H1 (cell line): Measurements from ENCODE around the gene F5. TPM values are rescaled to one million over a fixed set of nuclear protein-coding genes. Genes with fewer than 3 reads are reported as not detected.

Experiments used
- CTCF ChIA-PET: fragments of 300-600 bp; sonication (Branson Sonifier 250); formaldehyde crosslinking; loops from one replicate; lab custom pipeline; 2021; ENCODE audit not compliant: partially characterized antibody; lab: Charles Lee
- POLR2A ChIA-PET: fragments of 300-600 bp; sonication (Branson Sonifier 250); formaldehyde crosslinking; loops from one replicate; lab custom pipeline; 2021; ENCODE audit warnings: inconsistent platforms; ENCODE audit not compliant: partially characterized antibody; lab: Charles Lee
- DNase-seq, 2 experiments: peaks; one replicate each; pipeline versions ENCODE4 v3.0.0 to v3.0.0-alpha.2; 2010 to 2022; ENCODE audit warnings: low spot score in 2 of 2, low read depth in 1 of 2, mixed read lengths in 1 of 2
- FAIRE-seq: peaks from 2 replicates; lab custom pipeline; 2011; peaks lifted over from hg19 to GRCh38; lab: Jason Lieb, UNC
- H2AFZ ChIP-seq: 2 replicates; pipeline ENCODE4 v1.8.1; 2012; ENCODE audit warnings: low read length, inconsistent platforms
- H2AK5ac ChIP-seq: 2 replicates; pipeline ENCODE4 v1.6.1; 2013; ENCODE audit warnings: low read depth, low read length
- H2BK120ac ChIP-seq: replicated peaks from 2 replicates; pipeline ENCODE3; 2013; ENCODE audit warnings: low read depth, low read length, inconsistent platforms
- H2BK12ac ChIP-seq: 2 replicates; pipeline ENCODE4 v1.6.1; 2013; ENCODE audit warnings: low read depth, low read length
- H2BK15ac ChIP-seq: 2 replicates; pipeline ENCODE4 v1.6.1; 2013; ENCODE audit warnings: low read length
- H2BK20ac ChIP-seq: 2 replicates; pipeline ENCODE4 v1.6.1; 2013; ENCODE audit warnings: low read length
- H2BK5ac ChIP-seq: 2 replicates; pipeline ENCODE4 v1.6.1; 2013; ENCODE audit warnings: low read depth, low read length
- H3K14ac ChIP-seq: 2 replicates; pipeline ENCODE4 v1.6.1; 2013; ENCODE audit warnings: inconsistent platforms; ENCODE audit not compliant: insufficient read length
- H3K18ac ChIP-seq: 2 replicates; pipeline ENCODE4 v1.6.1; 2013; ENCODE audit warnings: low read length; ENCODE audit errors: extremely low read depth
- H3K23ac ChIP-seq: 2 replicates; pipeline ENCODE4 v1.6.1; 2013; ENCODE audit warnings: inconsistent platforms; ENCODE audit not compliant: insufficient read length
- H3K23me2 ChIP-seq: 2 replicates; pipeline ENCODE4 v1.6.1; 2013; ENCODE audit warnings: low read depth, low read length
- H3K27ac ChIP-seq: 2 replicates; pipeline ENCODE4 v1.6.1; 2011; ENCODE audit warnings: low read depth, low read length, inconsistent platforms
- H3K27me3 ChIP-seq, 4 experiments: replicated peaks in 1 of 4; 1 replicate in 1 of 4; 2 replicates in 3 of 4; pipeline versions ENCODE4 v1.6.1 to v1.8.1; 2011 to 2013; ENCODE audit warnings: low read length in 3 of 4, mild to moderate bottlenecking in 3 of 4, inconsistent platforms in 2 of 4, mixed read lengths in 2 of 4, moderate library complexity in 1 of 4; ENCODE audit not compliant: control insufficient read depth in 3 of 4, insufficient read depth in 3 of 4; ENCODE audit errors: extremely low read depth in 1 of 4
- H3K36me3 ChIP-seq, 4 experiments: 2 replicates each; pipeline versions ENCODE4 v1.6.1 to v1.8.1; 2011 to 2013; ENCODE audit warnings: mild to moderate bottlenecking in 4 of 4, low read length in 3 of 4, moderate library complexity in 2 of 4, control low read depth in 1 of 4, inconsistent platforms in 1 of 4; ENCODE audit not compliant: insufficient read depth in 4 of 4, control insufficient read depth in 2 of 4
- H3K4ac ChIP-seq: replicated peaks from 2 replicates; pipeline ENCODE3; 2013; ENCODE audit warnings: low read length, low read depth, mixed read lengths, inconsistent platforms; ENCODE audit not compliant: insufficient read length
- H3K4me1 ChIP-seq, 4 experiments: replicated peaks in 1 of 4; 1 replicate in 1 of 4; 2 replicates in 3 of 4; pipeline versions ENCODE4 v1.6.1 to v1.8.1; 2011 to 2013; ENCODE audit warnings: low read length in 3 of 4, inconsistent platforms in 2 of 4, mixed read lengths in 1 of 4; ENCODE audit not compliant: insufficient read depth in 4 of 4, control insufficient read depth in 3 of 4
- H3K4me2 ChIP-seq, 2 experiments: 2 replicates each; pipeline versions ENCODE4 v1.6.1 to v1.8.1; 2011 to 2013; ENCODE audit warnings: low read depth in 2 of 2, low read length in 2 of 2, control low read depth in 1 of 2, inconsistent platforms in 1 of 2, mild to moderate bottlenecking in 1 of 2; ENCODE audit not compliant: insufficient read depth in 1 of 2
- H3K4me3 ChIP-seq, 4 experiments: fragments of 200-600, 300-600 bp in 1 of 4; sonication (generic), shearing (Covaris generic), sonication (Bioruptor Twin) in 1 of 4; 2 replicates each; pipeline versions ENCODE4 v1.5.1 to v1.8.1; 2011 to 2016; ENCODE audit warnings: low read length in 4 of 4, low read depth in 3 of 4, control low read depth in 2 of 4, inconsistent platforms in 2 of 4, mild to moderate bottlenecking in 2 of 4, mixed read lengths in 1 of 4, moderate library complexity in 1 of 4; ENCODE audit not compliant: insufficient read depth in 2 of 4; ENCODE audit errors: extremely low read depth in 1 of 4
- H3K56ac ChIP-seq: replicated peaks from 2 replicates; pipeline ENCODE3; 2013; ENCODE audit warnings: low read depth, mild to moderate bottlenecking, mixed read lengths, low read length, inconsistent platforms; ENCODE audit not compliant: insufficient read length
- H3K79me1 ChIP-seq: 2 replicates; pipeline ENCODE4 v1.6.1; 2013; ENCODE audit warnings: low read depth, low read length, control low read depth
- H3K79me2 ChIP-seq, 2 experiments: 2 replicates each; pipeline versions ENCODE4 v1.6.1 to v1.8.1; 2012 to 2013; ENCODE audit warnings: low read length in 2 of 2, mild to moderate bottlenecking in 2 of 2, inconsistent platforms in 1 of 2; ENCODE audit not compliant: insufficient read depth in 2 of 2, control insufficient read depth in 1 of 2
- H3K9ac ChIP-seq, 4 experiments: replicated peaks in 1 of 4; 1 replicate in 1 of 4; 2 replicates in 3 of 4; pipeline versions ENCODE4 v1.6.1 to v1.8.1; 2011 to 2013; ENCODE audit warnings: low read depth in 3 of 4, low read length in 3 of 4, control low read depth in 2 of 4, mild to moderate bottlenecking in 2 of 4, moderate library complexity in 2 of 4, inconsistent platforms in 1 of 4; ENCODE audit errors: extremely low read depth in 1 of 4
- H3K9me3 ChIP-seq, 2 experiments: 2 replicates each; pipeline versions ENCODE4 v1.6.1 to v1.8.1; 2012 to 2013; ENCODE audit warnings: mild to moderate bottlenecking in 2 of 2, moderate library complexity in 2 of 2, control low read depth in 1 of 2, inconsistent platforms in 1 of 2, low read depth in 1 of 2, low read length in 1 of 2, mixed read lengths in 1 of 2; ENCODE audit not compliant: insufficient read depth in 2 of 2
- H4K20me1 ChIP-seq, 2 experiments: replicated peaks in 1 of 2; 2 replicates each; pipeline versions ENCODE3 to v1.8.1; 2011 to 2013; ENCODE audit warnings: inconsistent platforms in 2 of 2, low read length in 2 of 2, mild to moderate bottlenecking in 1 of 2; ENCODE audit not compliant: insufficient read depth in 2 of 2, control insufficient read depth in 1 of 2
- H4K5ac ChIP-seq: 2 replicates; pipeline ENCODE4 v1.6.1; 2013; ENCODE audit warnings: low read length, low read depth, mixed read lengths, inconsistent platforms; ENCODE audit not compliant: insufficient read length
- H4K8ac ChIP-seq: 2 replicates; pipeline ENCODE4 v1.8.0; 2013; ENCODE audit warnings: mild to moderate bottlenecking, moderate library complexity, low read length, inconsistent platforms; ENCODE audit not compliant: insufficient read depth; ENCODE audit errors: extremely low read depth
- H4K91ac ChIP-seq: replicated peaks from 2 replicates; pipeline ENCODE3; 2013; ENCODE audit warnings: low read length, mixed read lengths, inconsistent platforms; ENCODE audit not compliant: insufficient read length
- ASH2L ChIP-seq: fragments of 200-600, 300-600 bp; sonication (generic); IDR thresholded peaks from one replicate; pipeline ENCODE4 v1.7.1; 2017; ENCODE audit warnings: low read length
- CBX5 ChIP-seq: fragments of 300-800, 300-1000 bp; sonication (generic); IDR thresholded peaks from 2 replicates; pipeline ENCODE4 v1.7.1; 2016; ENCODE audit warnings: antibody characterized with exemption, low read length, low read depth
- CBX8 ChIP-seq: fragments of 300-800, 300-1000 bp; sonication (generic); IDR thresholded peaks from 2 replicates; pipeline ENCODE4 v1.7.1; 2016; ENCODE audit warnings: low read depth, low read length, borderline replicate concordance
- CHD2 ChIP-seq: IDR thresholded peaks from 2 replicates; pipeline ENCODE4 v1.6.1; 2012; ENCODE audit warnings: low read length, improper control_type of control experiment
- CTBP2 ChIP-seq: IDR thresholded peaks from 2 replicates; pipeline ENCODE4 v1.7.0; 2011; ENCODE audit warnings: borderline replicate concordance, mild to moderate bottlenecking, moderate library complexity, mixed read lengths, low read length; ENCODE audit not compliant: insufficient read depth, insufficient read length
- E2F6 ChIP-seq: IDR thresholded peaks from 2 replicates; pipeline ENCODE4 v1.6.1; 2012; ENCODE audit warnings: inconsistent platforms
- FOSL1 ChIP-seq: IDR thresholded peaks from 2 replicates; pipeline ENCODE4 v1.6.1; 2011; ENCODE audit warnings: mild to moderate bottlenecking, low read depth, low read length, moderate library complexity; ENCODE audit not compliant: insufficient read depth
- HDAC6 ChIP-seq: IDR thresholded peaks from one replicate; pipeline ENCODE4 v1.7.1; 2012; ENCODE audit warnings: low read depth, mild to moderate bottlenecking, inconsistent platforms, low read length, moderate library complexity
- KDM5A ChIP-seq: fragments of 200-600 bp; IDR thresholded peaks from 2 replicates; pipeline ENCODE4 v1.7.1; 2012; ENCODE audit warnings: mild to moderate bottlenecking, low read length, inconsistent platforms, mixed read lengths
- NANOG ChIP-seq: IDR thresholded peaks from 2 replicates; pipeline ENCODE4 v1.6.1; 2011; ENCODE audit warnings: low read length, low read depth, mild to moderate bottlenecking, inconsistent platforms; ENCODE audit not compliant: insufficient read depth, poor library complexity, severe bottlenecking
- PHF8 ChIP-seq: fragments of 200-600 bp; sonication (generic); conservative IDR thresholded peaks from 2 replicates; pipeline ENCODE4 v1.7.1; 2012; ENCODE audit warnings: low read depth, mild to moderate bottlenecking, inconsistent platforms, low read length, moderate library complexity
- POLR2A ChIP-seq, 2 experiments: IDR thresholded peaks; 1 replicate in 1 of 2; 2 replicates in 1 of 2; pipeline ENCODE4 v1.6.1; 2011; ENCODE audit warnings: low read depth in 2 of 2, low read length in 2 of 2, mild to moderate bottlenecking in 2 of 2; ENCODE audit errors: control extremely low read depth in 1 of 2
- POLR2AphosphoS5 ChIP-seq: IDR thresholded peaks from 2 replicates; pipeline ENCODE4 v1.6.1; 2011; ENCODE audit warnings: low read depth, low read length
- RXRA ChIP-seq: IDR thresholded peaks from 2 replicates; pipeline ENCODE4 v1.6.1; 2011; ENCODE audit warnings: low read depth, mild to moderate bottlenecking, low read length, moderate library complexity; ENCODE audit not compliant: insufficient read depth
- TAF7 ChIP-seq: optimal IDR thresholded peaks from 2 replicates; pipeline ENCODE3; 2011; ENCODE audit warnings: low read depth, mild to moderate bottlenecking, inconsistent platforms, low read length, moderate library complexity, borderline replicate concordance
- polyA plus RNA-seq, 7 experiments: library from polyadenylated mRNA; depleted of rRNA in 3 of 7; stranded (reverse) in 5 of 7; unstranded in 2 of 7; fragments of >200 nt in 5 of 7; fragments of 200-250 nt in 2 of 7; gene quantifications; 1 replicate in 5 of 7; 2 replicates in 1 of 7; 4 replicates in 1 of 7; pipeline versions ENCODE4 v1.2.1 to v1.2.3, GENCODE V29; 2011 to 2013; ENCODE audit warnings: missing spikeins in 2 of 7, mixed read lengths in 2 of 7
- total RNA-seq: library from RNA; stranded (reverse); fragmentation: NEBNext Ultra II Directional; extraction: Animal tissue kit (Norgen Biotek cat#: 25700); gene quantifications from 2 replicates; pipeline ENCODE4 v1.2.1, GENCODE V29; 2021

The F5 gene
- total and polyA plus RNA-seq, 2 of the 8 experiments (the other 6 are each of a cell fraction or from before 2014, with no cell fraction given) = 0.04 to 0.06 TPM

GRCh38 chr1:169523904-169524303 lies 62.4 kb downstream of the F5 start:
- H3K23me2 ChIP-seq = no peaks in the 10 kb centered on the region
- H3K79me1 ChIP-seq = no peaks in the 10 kb centered on the region
- H4K20me1 ChIP-seq = no peaks in the 10 kb centered on the region
- H4K91ac ChIP-seq = no peak overlapping the region
- no peak overlapping the region for H3K56ac ChIP-seq
- H3K4me3 ChIP-seq = no peak overlapping the region
- no peak overlapping the region for H4K8ac ChIP-seq
- no peak overlapping the region for H2BK15ac ChIP-seq
- H3K9me3 ChIP-seq = no peaks in the 10 kb centered on the region
- DNase-seq (no peak), FAIRE-seq (no peak)
- H2BK120ac ChIP-seq = no peak overlapping the region
- H2BK12ac ChIP-seq = no peak overlapping the region
- H2AFZ ChIP-seq = no peak overlapping the region
- ChIA-PET POLR2A (interaction anchor here (0.9 kb wide), 1 partner anchor 22 kb away, joined by 3 read pairs; no protein-coding TSS in a partner anchor), CTCF (no interaction called here)
- no peaks in the 10 kb centered on the region for H3K79me2 ChIP-seq
- H3K27me3 ChIP-seq = no peaks in the 10 kb centered on the region
- H3K18ac ChIP-seq = no peak overlapping the region
- no peak overlapping the region for H3K14ac ChIP-seq
- H3K4me1 ChIP-seq = peaks cover 3 to 11% (median 7%) of the 10 kb centered on the region in 4 experiments; a peak in 6 of 7 replicates
- H3K4me2 ChIP-seq = no peak overlapping the region
- no peak overlapping the region for H2BK5ac ChIP-seq
- H3K27ac ChIP-seq = no peak overlapping the region
- H3K36me3 ChIP-seq = no peaks in the 10 kb centered on the region; a peak in 1 of 8 replicates
- no peak overlapping the region for H3K9ac ChIP-seq
- H4K5ac ChIP-seq = no peak overlapping the region
- H2BK20ac ChIP-seq = no peak overlapping the region
- H2AK5ac ChIP-seq = no peak overlapping the region
- H3K4ac ChIP-seq = no peak overlapping the region
- H3K23ac ChIP-seq = no peak overlapping the region
- TF ChIP-seq CTBP2 = no peak
- TF ChIP-seq CHD2 = no peak
- no peak for TF ChIP-seq POLR2A (IDR thresholded peaks at IDR 0.05; ENCODE audit: control extremely low read depth in 1 of 2, low read depth in 2 of 2, low read length in 2 of 2)
- no peak for TF ChIP-seq ASH2L
- no peak for TF ChIP-seq FOSL1
- TF ChIP-seq PHF8 = no peak
- no peak for TF ChIP-seq NANOG
- no peak for TF ChIP-seq CBX5
- TF ChIP-seq E2F6 = no peak
- TF ChIP-seq CBX8 = no peak
- no peak for TF ChIP-seq HDAC6
- TF ChIP-seq POLR2AphosphoS5 = no peak
- no peak for TF ChIP-seq TAF7
- TF ChIP-seq KDM5A = no peak
- no peak for TF ChIP-seq RXRA
